Neuronal stem cell (in vitro differentiated cells): ENCODE results near the gene ZNF778.

ENCODE experiments used
- DNase-seq: peaks from one replicate; pipeline ENCODE4 v3.0.0-alpha.2; 2013; ENCODE audit warnings: low spot score
- H2AFZ ChIP-seq: one replicate; pipeline ENCODE4 v1.6.1; 2013; ENCODE audit warnings: mild to moderate bottlenecking, low read length, inconsistent platforms
- H2AK5ac ChIP-seq: 2 replicates; pipeline ENCODE4 v1.6.1; 2013; ENCODE audit warnings: low read depth, mild to moderate bottlenecking, inconsistent platforms, low read length, moderate library complexity, mixed read lengths
- H2BK120ac ChIP-seq: 2 replicates; pipeline ENCODE4 v1.6.1; 2013; ENCODE audit warnings: low read depth, mild to moderate bottlenecking, inconsistent platforms, low read length, moderate library complexity, mixed read lengths
- H2BK12ac ChIP-seq: one replicate; pipeline ENCODE4 v1.6.1; 2013; ENCODE audit warnings: low read length, inconsistent platforms
- H2BK15ac ChIP-seq: 2 replicates; pipeline ENCODE4 v1.6.1; 2013; ENCODE audit warnings: mild to moderate bottlenecking, low read length, inconsistent platforms, mixed read lengths
- H2BK5ac ChIP-seq: one replicate; pipeline ENCODE4 v1.6.1; 2013; ENCODE audit warnings: inconsistent platforms, mild to moderate bottlenecking, low read length, moderate library complexity
- H3K14ac ChIP-seq: one replicate; pipeline ENCODE4 v1.6.1; 2013; ENCODE audit warnings: low read length, inconsistent platforms
- H3K18ac ChIP-seq: 2 replicates; pipeline ENCODE4 v1.6.1; 2013; ENCODE audit warnings: low read length, inconsistent platforms
- H3K23ac ChIP-seq: 2 replicates; pipeline ENCODE4 v1.6.1; 2013; ENCODE audit warnings: low read depth, mild to moderate bottlenecking, mixed read lengths, low read length, inconsistent platforms; ENCODE audit not compliant: poor library complexity
- H3K27ac ChIP-seq: replicated peaks from 3 replicates; pipeline ENCODE4 v1.5.1; 2013; ENCODE audit warnings: low read length, inconsistent platforms
- H3K27me3 ChIP-seq, 3 experiments: 2 replicates each; pipeline ENCODE4 v1.6.1; 2013; ENCODE audit warnings: low read length in 3 of 3, mild to moderate bottlenecking in 2 of 3, inconsistent platforms in 1 of 3, low read depth in 1 of 3, mixed read lengths in 1 of 3, moderate library complexity in 1 of 3; ENCODE audit not compliant: control insufficient read depth in 3 of 3, insufficient read depth in 3 of 3
- H3K36me3 ChIP-seq, 2 donors: replicated peaks in 1 of 2; 2 replicates each; pipeline ENCODE4 v1.6.1; 2013; ENCODE audit warnings: low read length in 2 of 2; ENCODE audit not compliant: control insufficient read depth in 2 of 2, insufficient read depth in 2 of 2
- H3K4ac ChIP-seq: 2 replicates; pipeline ENCODE4 v1.6.1; 2013; ENCODE audit warnings: inconsistent platforms, mild to moderate bottlenecking, low read length, moderate library complexity
- H3K4me1 ChIP-seq, 2 donors: 1 replicate in 1 of 2; 2 replicates in 1 of 2; pipeline ENCODE4 v1.6.1; 2013; ENCODE audit warnings: low read length in 2 of 2, low read depth in 1 of 2; ENCODE audit not compliant: control insufficient read depth in 2 of 2, insufficient read depth in 1 of 2
- H3K4me2 ChIP-seq: one replicate; pipeline ENCODE4 v1.6.1; 2013; ENCODE audit warnings: mild to moderate bottlenecking, low read length, inconsistent platforms; ENCODE audit not compliant: insufficient read depth, poor library complexity, severe bottlenecking
- H3K4me3 ChIP-seq, 2 donors: 2 replicates each; pipeline ENCODE4 v1.5.1; 2013; ENCODE audit warnings: low read length in 2 of 2, mild to moderate bottlenecking in 2 of 2, inconsistent platforms in 1 of 2, moderate library complexity in 1 of 2
- H3K79me1 ChIP-seq: one replicate; pipeline ENCODE4 v1.6.1; 2013; ENCODE audit warnings: low read depth, mild to moderate bottlenecking, inconsistent platforms, low read length, moderate library complexity
- H3K9ac ChIP-seq: one replicate; pipeline ENCODE4 v1.6.1; 2013; ENCODE audit warnings: mild to moderate bottlenecking, low read depth, low read length, inconsistent platforms; ENCODE audit not compliant: poor library complexity
- H3K9me3 ChIP-seq, 2 donors: replicated peaks in 1 of 2; 2 replicates each; pipeline versions ENCODE3 to v1.6.1; 2013; ENCODE audit warnings: low read length in 2 of 2, mild to moderate bottlenecking in 2 of 2, inconsistent platforms in 1 of 2, low read depth in 1 of 2, mixed read lengths in 1 of 2, moderate library complexity in 1 of 2; ENCODE audit not compliant: control insufficient read depth in 2 of 2, insufficient read depth in 1 of 2
- H4K8ac ChIP-seq: one replicate; pipeline ENCODE4 v1.6.1; 2013; ENCODE audit warnings: low read depth, mild to moderate bottlenecking, inconsistent platforms, low read length, moderate library complexity
- H4K91ac ChIP-seq: one replicate; pipeline ENCODE4 v1.6.1; 2013; ENCODE audit warnings: low read length, low read depth, mild to moderate bottlenecking, inconsistent platforms; ENCODE audit not compliant: poor library complexity
- WGBS, 2 donors: extraction: QIAGEN DNeasy Blood & Tissue Kit; methylation state at CpG; one replicate each; pipeline ENCODE4 v1.1.7; 2013; ENCODE audit warnings: missing lambda C conversion rate in 2 of 2, mixed read lengths in 1 of 2; ENCODE audit not compliant: insufficient read length in 2 of 2, insufficient replicate concordance in 1 of 2; ENCODE audit errors: extremely low coverage in 2 of 2; 5-methylcytosine and 5-hydroxymethylcytosine counted together

The ZNF778 gene

DNA sequence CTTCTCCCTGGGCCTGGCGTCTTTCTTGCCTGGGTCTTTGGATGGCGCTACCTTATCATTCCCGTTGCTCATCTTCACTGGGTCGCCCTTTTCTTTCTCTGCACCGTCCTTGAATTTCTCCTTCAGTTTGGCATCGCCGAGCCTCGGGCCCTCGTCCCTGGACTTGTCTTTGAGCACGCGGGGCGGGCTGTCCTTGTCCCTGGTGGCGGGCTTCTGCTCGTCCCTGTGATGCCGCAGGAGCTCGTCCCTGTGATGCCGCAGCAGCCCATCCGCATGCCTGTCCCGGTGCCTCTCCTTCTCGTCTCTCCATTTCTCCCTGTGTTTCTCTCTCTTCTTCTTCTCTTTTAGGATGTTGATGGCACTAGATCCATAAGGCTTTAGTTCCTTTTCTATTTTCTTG is 64.3 kb downstream of the ZNF778 start:
- no CpG with 5 or more reads among the region's 20 CpGs for WGBS, 2 donors
- peaks cover 2 to 9% of the 10 kb centered on the region in 2 donors for H3K4me1 ChIP-seq
- peak overlapping the region; percentile 85 for H3K23ac ChIP-seq

GRCh38 chr16:89282523-89282922 is 65.0 kb downstream of the ZNF778 start:
- H3K36me3 ChIP-seq = peaks cover 61 to 91% of the 10 kb centered on the region in 2 donors
- no peak overlapping the region for H4K8ac ChIP-seq
- H2BK120ac ChIP-seq = no peak overlapping the region

More for the DNA sequence above, 64.3 kb downstream of the ZNF778 start:
- H3K4me2 ChIP-seq = no peak overlapping the region
- no peak overlapping the region for H3K4ac ChIP-seq
- no peak overlapping the region for H2AK5ac ChIP-seq
- H3K9me3 ChIP-seq = no peaks in the 10 kb centered on the region
- no peaks in the 10 kb centered on the region for H3K27me3 ChIP-seq
- no peak overlapping the region for H3K4me3 ChIP-seq
- peak overlapping the region; percentile 17 for H3K14ac ChIP-seq
- H2BK12ac ChIP-seq = no peak overlapping the region
- H3K27ac ChIP-seq = no peak overlapping the region
- no peak overlapping the region for H2BK15ac ChIP-seq
- H2AFZ ChIP-seq = no peak overlapping the region
- no peak overlapping the region for H4K91ac ChIP-seq
- H3K36me3 ChIP-seq = peaks cover 64 to 93% of the 10 kb centered on the region in 2 donors
- H2BK5ac ChIP-seq = no peak overlapping the region
- H3K18ac ChIP-seq = no peak overlapping the region
- DNase-seq = no peak
- no peak overlapping the region for H3K9ac ChIP-seq
- H2BK120ac ChIP-seq = no peak overlapping the region
- H4K8ac ChIP-seq = peak overlapping the region; percentile 43
- peaks cover 15% of the 10 kb centered on the region for H3K79me1 ChIP-seq

DNA sequence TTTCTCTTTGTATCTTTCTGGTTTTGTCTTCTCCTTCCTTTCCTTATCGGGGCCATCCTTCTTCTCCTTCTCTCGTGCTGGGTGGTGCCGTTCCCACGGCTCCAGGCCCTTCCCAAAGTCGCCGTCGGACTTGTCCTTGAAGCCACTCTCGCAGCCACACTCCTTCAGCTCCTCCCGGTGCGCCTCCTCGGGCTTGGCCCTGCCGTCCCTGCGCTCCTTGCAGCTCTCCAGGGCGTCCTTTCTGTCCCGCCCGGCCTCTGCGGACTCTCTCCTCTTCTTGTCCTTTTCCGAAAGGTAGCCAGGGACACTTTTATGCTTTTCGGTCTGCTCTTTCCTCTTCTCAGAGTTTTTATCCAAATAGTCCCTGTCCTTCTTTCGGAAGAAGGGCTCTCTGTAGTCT is 65.9 kb downstream of the ZNF778 start:
- Histone ChIP-seq H3K4me1 (peaks cover 2 to 21% of the 10 kb centered on the region in 2 donors), H3K4me3 (no peak overlapping the region), H3K4ac (no peak overlapping the region), H3K9me3 (no peaks in the 10 kb centered on the region), H3K18ac (no peak overlapping the region), H3K27ac (no peak overlapping the region), H3K4me2 (no peak overlapping the region), H4K8ac (no peak overlapping the region), H3K14ac (no peak overlapping the region), H2BK120ac (no peak overlapping the region), H2AFZ (no peak overlapping the region), H3K27me3 (no peaks in the 10 kb centered on the region), H2BK15ac (no peak overlapping the region), H3K36me3 (peaks cover 61 to 91% of the 10 kb centered on the region in 2 donors), H4K91ac (no peak overlapping the region), H3K23ac (no peak overlapping the region), H2BK12ac (no peak overlapping the region), H2AK5ac (no peak overlapping the region), H2BK5ac (no peak overlapping the region), H3K79me1 (peaks cover 9% of the 10 kb centered on the region), H3K9ac (no peak overlapping the region)
- WGBS, 2 donors = no CpG with 5 or more reads among the region's 20 CpGs
- DNase-seq = no peak

More at GRCh38 chr16:89282523-89282922, 65.0 kb downstream of the ZNF778 start:
- Histone ChIP-seq H3K79me1 (peaks cover 12% of the 10 kb centered on the region), H3K4me1 (peaks cover 2 to 15% of the 10 kb centered on the region in 2 donors), H3K4me2 (no peak overlapping the region), H2BK15ac (no peak overlapping the region), H3K4me3 (no peak overlapping the region), H2AK5ac (no peak overlapping the region), H4K91ac (no peak overlapping the region), H3K14ac (no peak overlapping the region), H3K27ac (peak overlapping the region; percentile 23), H2AFZ (no peak overlapping the region), H3K9ac (no peak overlapping the region), H3K23ac (no peak overlapping the region), H3K9me3 (no peaks in the 10 kb centered on the region), H3K18ac (peak overlapping the region; percentile 52), H2BK5ac (no peak overlapping the region), H3K27me3 (no peaks in the 10 kb centered on the region), H2BK12ac (no peak overlapping the region), H3K4ac (no peak overlapping the region)
- WGBS, 2 donors = no CpG with 5 or more reads among the region's 18 CpGs
- DNase-seq = no peak

DNA sequence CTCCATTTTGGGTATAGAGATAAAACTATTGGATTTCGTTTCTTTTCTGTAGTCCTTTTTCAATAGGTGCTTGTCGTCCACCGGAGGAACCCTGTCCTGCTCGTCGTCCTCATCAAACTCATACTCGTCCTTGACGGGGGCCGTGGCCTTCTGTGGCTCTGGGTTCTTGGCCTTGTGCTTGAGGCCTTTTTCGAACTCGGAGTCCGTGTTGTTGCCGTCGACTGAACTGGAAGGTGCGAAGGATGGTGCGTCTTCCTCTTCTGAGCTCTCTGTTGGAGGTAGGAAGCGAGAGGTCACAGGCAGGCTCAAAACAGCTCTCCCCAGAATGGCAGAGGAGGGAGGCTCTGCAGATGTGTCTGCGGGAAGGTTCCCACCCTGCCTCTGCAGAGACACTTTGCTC is 67.9 kb downstream of the ZNF778 start:
- no peak overlapping the region for H2BK15ac ChIP-seq
- peaks cover 62 to 93% of the 10 kb centered on the region in 2 donors for H3K36me3 ChIP-seq
- peaks cover 2 to 21% of the 10 kb centered on the region in 2 donors for H3K4me1 ChIP-seq
- no peak overlapping the region for H3K4me3 ChIP-seq
- WGBS, 2 donors = no CpG with 5 or more reads among the region's 17 CpGs
- no peak overlapping the region for H3K4ac ChIP-seq
- H3K79me1 ChIP-seq = peaks cover 13% of the 10 kb centered on the region
- H3K27me3 ChIP-seq = no peaks in the 10 kb centered on the region
- no peak overlapping the region for H2BK5ac ChIP-seq
- H3K23ac ChIP-seq = no peak overlapping the region
- H3K14ac ChIP-seq = no peak overlapping the region
- no peak for DNase-seq
- H4K91ac ChIP-seq = no peak overlapping the region
- no peak overlapping the region for H2AFZ ChIP-seq
- H2AK5ac ChIP-seq = no peak overlapping the region
- H3K27ac ChIP-seq = no peak overlapping the region
- no peak overlapping the region for H3K9ac ChIP-seq
- H4K8ac ChIP-seq = no peak overlapping the region
- H2BK120ac ChIP-seq = no peak overlapping the region
- no peaks in the 10 kb centered on the region for H3K9me3 ChIP-seq
- H2BK12ac ChIP-seq = no peak overlapping the region
- H3K4me2 ChIP-seq = no peak overlapping the region
- no peak overlapping the region for H3K18ac ChIP-seq
